K562 (cell line): ENCODE results near the gene OR5AC2. TPM values are rescaled to one million over a fixed set of nuclear protein-coding genes. Genes with fewer than 3 reads are reported as not detected.

Experiments
- ATAC-seq: fragments of 200-7000 bp; cut with Tn5 transposase; 3 replicates; pipeline ENCODE4 v1.9.1; 2020; ENCODE audit warnings: moderate library complexity
- Bru-seq: library from RNA; stranded (reverse); fragments of 400-500 nt; gene quantifications from one replicate; lab custom pipeline; 2021; lab: Mats Ljungman, UMichigan
- BruChase-seq, 2 experiments: library from RNA; stranded (reverse); fragments of 400-500 nt; gene quantifications; one replicate each; lab custom pipeline; 2021; lab: Mats Ljungman, UMichigan
- BruUV-seq: library from RNA; stranded (reverse); fragments of 400-500 nt; replicated peaks from 2 replicates; lab custom pipeline; 2021; lab: Mats Ljungman, UMichigan
- CTCF ChIA-PET: fragments of 300-600 bp; formaldehyde crosslinking; extraction: SDS; loops from one replicate; lab custom pipeline; 2021; ENCODE audit warnings: low intra/inter-chr PET ratio; lab: Yijun Ruan, JAX
- POLR2A ChIA-PET: fragments of 300-600, 350-650 bp; sonication (Branson Sonifier 250); formaldehyde crosslinking; extraction: SDS; loops from one replicate; lab custom pipeline; 2021; ENCODE audit warnings: antibody characterized with exemption, inconsistent platforms; lab: Yijun Ruan, JAX
- DNase-seq, 4 experiments: peaks; one replicate each; pipeline versions ENCODE4 v3.0.0 to v3.0.0-alpha.2; 2011 to 2018; ENCODE audit warnings: low spot score in 3 of 4, mixed read lengths in 3 of 4; ENCODE audit errors: extremely low read depth in 1 of 4
- FAIRE-seq: peaks from 2 replicates; lab custom pipeline; 2011; peaks lifted over from hg19 to GRCh38; lab: Jason Lieb, UNC
- H2AFZ ChIP-seq: 2 replicates; pipeline ENCODE4 v1.6.0; 2011; ENCODE audit warnings: low read depth, low read length, control low read depth, inconsistent platforms
- H3K27ac ChIP-seq: fragments of 200-600 bp; 3 replicates; pipeline ENCODE4 v1.8.0; 2011; ENCODE audit warnings: low read depth, mild to moderate bottlenecking, control low read depth, inconsistent platforms, low read length, moderate library complexity, mixed read lengths; ENCODE audit errors: extremely low read depth
- H3K27me3 ChIP-seq, 2 experiments: fragments of 300-600 bp in 1 of 2; 2 replicates in 1 of 2; 3 replicates in 1 of 2; pipeline versions ENCODE4 v1.6.0 to v1.8.0; 2011; ENCODE audit warnings: inconsistent platforms in 2 of 2, low read length in 2 of 2, mild to moderate bottlenecking in 1 of 2, mixed read lengths in 1 of 2, moderate library complexity in 1 of 2; ENCODE audit not compliant: control insufficient read depth in 2 of 2, insufficient read depth in 2 of 2
- H3K36me3 ChIP-seq: fragments of 300-600 bp; 3 replicates; pipeline ENCODE4 v1.8.0; 2011; ENCODE audit warnings: mild to moderate bottlenecking, low read length, inconsistent platforms; ENCODE audit not compliant: control insufficient read depth, insufficient read depth
- H3K4me1 ChIP-seq, 2 experiments: fragments of 200-600 bp in 1 of 2; replicated peaks in 1 of 2; 2 replicates in 1 of 2; 3 replicates in 1 of 2; pipeline versions ENCODE4 v1.5.1 to v1.8.0; 2011; ENCODE audit warnings: inconsistent platforms in 2 of 2, low read length in 2 of 2, mild to moderate bottlenecking in 1 of 2, mixed read lengths in 1 of 2, moderate library complexity in 1 of 2; ENCODE audit not compliant: control insufficient read depth in 2 of 2, insufficient read depth in 2 of 2
- H3K4me2 ChIP-seq: 2 replicates; pipeline ENCODE4 v1.6.1; 2011; ENCODE audit warnings: low read length, control low read depth, inconsistent platforms, mixed read lengths; ENCODE audit not compliant: insufficient read depth
- H3K4me3 ChIP-seq: fragments of 200-600 bp; sonication (generic), shearing (Covaris generic); 2 replicates; pipeline ENCODE4 v1.5.1; 2016; ENCODE audit warnings: control low read depth, inconsistent platforms
- H3K79me2 ChIP-seq: fragments of 200-600 bp; 3 replicates; pipeline ENCODE4 v1.8.0; 2011; ENCODE audit warnings: low read length, inconsistent platforms; ENCODE audit not compliant: control insufficient read depth, insufficient read depth
- H3K9ac ChIP-seq, 2 experiments: 2 replicates each; pipeline versions ENCODE4 v1.6.0 to v1.6.1; 2011; ENCODE audit warnings: low read depth in 2 of 2, low read length in 2 of 2, control low read depth in 1 of 2, inconsistent platforms in 1 of 2, mild to moderate bottlenecking in 1 of 2, mixed read lengths in 1 of 2; ENCODE audit not compliant: insufficient read depth in 1 of 2
- H3K9me1 ChIP-seq: one replicate; pipeline ENCODE4 v1.6.0; 2011; ENCODE audit warnings: inconsistent platforms, mild to moderate bottlenecking, low read length, moderate library complexity; ENCODE audit not compliant: control insufficient read depth, insufficient read depth
- H3K9me3 ChIP-seq: replicated peaks from 2 replicates; pipeline ENCODE4 v1.5.1; 2011; ENCODE audit warnings: low read depth, low read length, inconsistent platforms; ENCODE audit not compliant: control insufficient read depth, insufficient read depth
- H4K20me1 ChIP-seq: replicated peaks from 2 replicates; pipeline ENCODE4 v1.6.1; 2011; ENCODE audit warnings: low read length, inconsistent platforms, mixed read lengths; ENCODE audit not compliant: control insufficient read depth, insufficient read depth
- AFF4 ChIP-seq: sonication (generic); formaldehyde crosslinking; IDR thresholded peaks from 2 replicates; pipeline ENCODE4 v1.8.0; 2023; ENCODE audit warnings: mild to moderate bottlenecking, missing genetic modification reagents
- CBX1 ChIP-seq: sonication (generic); IDR thresholded peaks from 2 replicates; pipeline ENCODE4 v1.6.1; 2016; ENCODE audit warnings: antibody characterized with exemption, low read depth, mild to moderate bottlenecking
- CBX5 ChIP-seq: IDR thresholded peaks from 2 replicates; pipeline ENCODE4 v1.6.1; 2014; ENCODE audit warnings: low read depth, borderline replicate concordance
- CC2D1A ChIP-seq: fragments of 450-650 bp; IDR thresholded peaks from 2 replicates; pipeline ENCODE4 v1.6.1; 2017; ENCODE audit warnings: mild to moderate bottlenecking
- DIDO1 ChIP-seq: fragments of 450-650 bp; IDR thresholded peaks from 2 replicates; pipeline ENCODE4 v1.6.1; 2016; ENCODE audit warnings: low read depth, missing biosample characterization, missing genetic modification characterization
- GTF2F1 ChIP-seq: IDR thresholded peaks from 2 replicates; pipeline ENCODE4 v1.6.1; 2011; ENCODE audit warnings: low read depth, low read length, improper control_type of control experiment
- KHSRP ChIP-seq: fragments of 450-650 bp; IDR thresholded peaks from 2 replicates; pipeline ENCODE4 v1.6.1; 2017
- KLF10 ChIP-seq: fragments of 250-450 bp; sonication (Bioruptor Pico); IDR thresholded peaks from 2 replicates; pipeline ENCODE4 v1.6.1; 2021; ENCODE audit warnings: matching md5 sums
- SMARCB1 ChIP-seq: IDR thresholded peaks from 2 replicates; pipeline ENCODE4 v1.6.1; 2011; ENCODE audit warnings: improper control_type of control experiment, low read depth; ENCODE audit not compliant: insufficient read length
- SOX6 ChIP-seq: fragments of 450-650 bp; IDR thresholded peaks from 2 replicates; pipeline ENCODE4 v1.6.1; 2014; ENCODE audit warnings: mild to moderate bottlenecking
- TFE3 ChIP-seq: fragments of 450-650 bp; formaldehyde crosslinking; IDR thresholded peaks from 2 replicates; pipeline ENCODE4 v1.4.0; 2020; ENCODE audit warnings: mild to moderate bottlenecking, mixed read lengths
- XRCC4 ChIP-seq: IDR thresholded peaks from one replicate; pipeline ENCODE4 v1.6.1; 2011; ENCODE audit not compliant: insufficient read depth, insufficient read length; ENCODE audit errors: extremely low read depth
- ZFP1 ChIP-seq: fragments of 450-650 bp; formaldehyde crosslinking; IDR thresholded peaks from 2 replicates; pipeline ENCODE4 v1.4.0; 2020; ENCODE audit warnings: mild to moderate bottlenecking, mixed read lengths
- ZNF239 ChIP-seq: fragments of 250-450 bp; sonication (Bioruptor Pico); IDR thresholded peaks from 2 replicates; pipeline ENCODE4 v1.4.0; 2020; ENCODE audit warnings: mild to moderate bottlenecking
- ZNF3 ChIP-seq: fragments of 250-450 bp; sonication (Bioruptor Pico); IDR thresholded peaks from 2 replicates; pipeline ENCODE4 v1.5.0; 2021; ENCODE audit warnings: mild to moderate bottlenecking, moderate library complexity
- ZNF780A ChIP-seq: fragments of 250-450 bp; sonication (Bioruptor Pico); IDR thresholded peaks from 2 replicates; pipeline ENCODE4 v1.5.0; 2021; ENCODE audit warnings: mild to moderate bottlenecking
- WGBS: fragments of 100-300 bp; shearing (Covaris generic); methylation state at CpG from one replicate; pipeline ENCODE4 v1.1.6; 2016; ENCODE audit warnings: low coverage, mixed read lengths; ENCODE audit not compliant: insufficient coverage; ENCODE audit errors: missing lambda C conversion rate; 5-methylcytosine and 5-hydroxymethylcytosine counted together
- in situ Hi-C: fragments of 300-500 bp; cut with MboI; formaldehyde crosslinking; loops from 4 replicates; pipeline ENCODE4 v1.15.0; 2018; ENCODE audit warnings: inconsistent platforms, mixed read lengths
- intact Hi-C: fragments of 100-400 bp; cut with micrococcal nuclease; formaldehyde crosslinking; loops from 2 replicates; pipeline ENCODE4 v1.14.2; 2022
- long read RNA-seq, 3 experiments: library from polyadenylated mRNA in 2 of 3; library from RNA in 1 of 3; unstranded in 2 of 3; stranded (forward) in 1 of 3; transcript quantifications; one replicate each; pipeline ENCODE4 v2.0.0, GENCODE V29; 2019 to 2022
- polyA minus RNA-seq, 3 experiments: library from RNA; depleted of rRNA, polyadenylated mRNA; stranded (reverse); fragments of >200 nt; gene quantifications; 2 replicates each; pipeline ENCODE4 v1.2.3, GENCODE V29; 2011
- polyA plus RNA-seq, 8 experiments: library from polyadenylated mRNA; depleted of rRNA in 4 of 8; stranded (reverse) in 5 of 8; unstranded in 3 of 8; fragments of >200 nt; fragmentation: Nextera tagmentation in 2 of 8; fragmentation: Illumina TruSeq in 1 of 8; extraction: Ambion mirVana in 2 of 8; extraction: Trizol in 1 of 8; gene quantifications; 2 replicates each; pipeline versions ENCODE4 v1.2.1 to v1.2.3, GENCODE V29; 2011 to 2014; ENCODE audit warnings: inconsistent platforms in 1 of 8, missing spikeins in 1 of 8
- total RNA-seq, 7 experiments: library from RNA; depleted of rRNA in 6 of 7; stranded (reverse); fragments of >200 nt in 6 of 7; fragmentation: Illumina TruSeq in 2 of 7; extraction: Trizol in 2 of 7; gene quantifications; 2 replicates each; pipeline versions ENCODE4 v1.2.1 to v1.2.3, GENCODE V29; 2011 to 2021; ENCODE audit warnings: low replicate concordance in 1 of 7

OR5AC2 gene
- not detected in 2 replicates for total RNA-seq (2011; cell fraction: chromatin; rRNA removed; ENCODE audit: low replicate concordance)
- not detected in 2 replicates for total RNA-seq (2011; cell fraction: nucleolus; rRNA removed)
- total RNA-seq (2011; cell fraction: nucleoplasm; rRNA removed) = not detected in 2 replicates
- total RNA-seq (2014; rRNA removed) (not detected in 2 replicates), total RNA-seq (2014; rRNA removed; fragmentation: Illumina TruSeq; extraction: Trizol) (not detected in 2 replicates), total RNA-seq (2015; rRNA removed; fragmentation: Illumina TruSeq; extraction: Trizol) (not detected in 2 replicates), total RNA-seq (2021) (not detected in 2 replicates), polyA plus RNA-seq (2011; rRNA removed) (not detected in 2 replicates), polyA plus RNA-seq (2014; fragmentation: Illumina TruSeq; extraction: Trizol) (not detected in 2 replicates), polyA plus RNA-seq (2014; fragmentation: Nextera tagmentation; extraction: Ambion mirVana) (not detected), polyA plus RNA-seq (2014; rRNA removed) (not detected in 2 replicates), polyA minus RNA-seq (2011; rRNA and poly(A)+ RNA removed) (not detected in 2 replicates), Bru-seq, nascent RNA (not detected), BruChase-seq, experiment 1, labeled RNA remaining after a 2-hour chase (not detected), BruChase-seq, experiment 2, labeled RNA remaining after a 6-hour chase (not detected)
- not detected in 2 replicates for polyA plus RNA-seq (2011; cell fraction: cytosol; rRNA removed)
- polyA plus RNA-seq (2011; cell fraction: nucleus; rRNA removed) = not detected in 2 replicates
- not detected in 2 replicates for polyA plus RNA-seq (2012)
- polyA minus RNA-seq (2011; cell fraction: cytosol; rRNA and poly(A)+ RNA removed) = not detected in 2 replicates
- not detected in 2 replicates for polyA minus RNA-seq (2011; cell fraction: nucleus; rRNA and poly(A)+ RNA removed)
- long read RNA-seq, experiment 1 = 0 reads
- long read RNA-seq, experiment 2 = 0 reads
- long read RNA-seq, experiment 3 = 0 reads

- no peaks in the 10 kb centered on the region for H4K20me1 ChIP-seq
- H3K27me3 ChIP-seq = no peaks in the 10 kb centered on the region
- DNase-seq (no peak), FAIRE-seq (no peak), ATAC-seq (no peak)
- H3K36me3 ChIP-seq = no peaks in the 10 kb centered on the region
- H3K9me1 ChIP-seq = no peaks in the 10 kb centered on the region
- BruUV-seq = no TSS peak
- TF ChIP-seq KLF10 (CRISPR knock-in tag) (no peak), ZNF780A (CRISPR knock-in tag) (no peak), SMARCB1 (no peak), XRCC4 (no peak), ZNF239 (CRISPR knock-in tag) (no peak), CBX1 (no peak), ZNF3 (no peak), GTF2F1 (no peak), AFF4 (CRISPR knock-in tag) (no peak), TFE3 (CRISPR knock-in tag) (no peak), KHSRP (no peak), SOX6 (no peak), CBX5 (no peak), DIDO1 (tag) (no peak), CC2D1A (no peak), ZFP1 (CRISPR knock-in tag) (no peak)
- 0% methylated on average over 4 of the region's 4 CpGs for WGBS
- no peaks in the 10 kb centered on the region for H3K9me3 ChIP-seq
- H3K9ac ChIP-seq = no peak within 1 kb of the TSS
- intact Hi-C loops = no loop called here
- no peak within 1 kb of the TSS for H3K4me3 ChIP-seq
- in situ Hi-C loops = no loop called here
- ChIA-PET POLR2A (no interaction called here), CTCF (no interaction called here)
- no peak within 1 kb of the TSS for H2AFZ ChIP-seq
- H3K4me1 ChIP-seq = no peaks in the 10 kb centered on the region
- H3K79me2 ChIP-seq = no peaks in the 10 kb centered on the region
- H3K27ac ChIP-seq = no peak within 1 kb of the TSS
- no peak within 1 kb of the TSS for H3K4me2 ChIP-seq
These were observed at the start of gene OR5AC2 for GRCh38 chr3:98086873-98087272. TSS of gene OR5AC2 (plus strand) at chr3:98087173. CDS start at chr3:98087173, 0 bp downstream.
